GM20000 (cell line): Measurements from ENCODE around the gene SOX6.

Experiments used
- DNase-seq: peaks from one replicate; pipeline ENCODE4 v3.0.0; 2012; ENCODE audit warnings: low spot score
- CTCF ChIP-seq: IDR thresholded peaks from 2 replicates; pipeline ENCODE4 v1.5.1; 2012; ENCODE audit warnings: mild to moderate bottlenecking, control low read depth; ENCODE audit errors: extremely low read depth, missing control alignments

Gene SOX6

GRCh38 chr11:16169541-16169940, 186.8 kb downstream of the SOX6 start:
- TF ChIP-seq CTCF, result no peak
- no peak for DNase-seq

- TF ChIP-seq CTCF, result no peak
- DNase-seq, result no peak
Observed at GRCh38 chr11:16167706-16168487, 188.4 kb downstream of the SOX6 start.

- DNase-seq, result no peak
- no peak for TF ChIP-seq CTCF
Observed at GRCh38 chr11:16166571-16166970, 189.8 kb downstream of the SOX6 start.

GRCh38 chr11:16160146-16160545, 196.2 kb downstream of the SOX6 start:
- TF ChIP-seq CTCF, result no peak
- no peak for DNase-seq

GRCh38 chr11:16158426-16158994, 197.8 kb downstream of the SOX6 start:
- TF ChIP-seq CTCF, result no peak
- DNase-seq, result no peak

GRCh38 chr11:16157327-16157726, 199.0 kb downstream of the SOX6 start:
- TF ChIP-seq CTCF, result no peak
- DNase-seq, result no peak

- TF ChIP-seq CTCF, result no peak
- no peak for DNase-seq
Observed at GRCh38 chr11:16155448-16155847, 200.9 kb downstream of the SOX6 start.
